ENCODE data around the gene NCKAP5. TPM values are rescaled to one million over a fixed set of nuclear protein-coding genes. Genes with fewer than 3 reads are reported as not detected.

The NCKAP5 gene
- total and polyA plus RNA-seq, 11 donors = 0.51 to 10.5 (median 5.2) TPM

DNA sequence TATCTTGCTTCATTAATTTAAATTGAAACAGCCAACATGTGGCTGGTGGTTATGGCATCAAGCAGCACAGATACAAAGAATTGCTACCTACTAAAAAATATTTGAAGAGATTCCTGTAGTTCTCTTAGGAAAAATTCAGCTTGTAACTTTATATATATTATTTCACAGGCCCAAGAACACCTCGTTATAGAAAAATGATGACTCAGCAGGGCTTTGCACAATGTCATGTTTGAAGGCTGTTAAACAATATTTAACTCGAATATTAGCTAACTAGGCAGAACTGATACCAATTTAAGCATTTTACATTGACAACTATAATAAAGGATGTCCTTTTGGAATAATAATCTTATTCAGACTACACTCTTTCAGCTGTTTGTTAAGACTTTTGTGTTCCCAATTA lies 795.9 kb downstream of the NCKAP5 start:
- no peak for DNase-seq
- no peak overlapping the region for H3K4me3 ChIP-seq
- no peaks in the 10 kb centered on the region for H3K27me3 ChIP-seq
- no peaks in the 10 kb centered on the region for H3K9me3 ChIP-seq
- intact Hi-C loops (cut with DNase I) = no loop called here
- no peak overlapping the region for H3K27ac ChIP-seq
- TF ChIP-seq POLR2A (IDR thresholded peaks at IDR 0.05) = no peak
- TF ChIP-seq, protein P1, sequence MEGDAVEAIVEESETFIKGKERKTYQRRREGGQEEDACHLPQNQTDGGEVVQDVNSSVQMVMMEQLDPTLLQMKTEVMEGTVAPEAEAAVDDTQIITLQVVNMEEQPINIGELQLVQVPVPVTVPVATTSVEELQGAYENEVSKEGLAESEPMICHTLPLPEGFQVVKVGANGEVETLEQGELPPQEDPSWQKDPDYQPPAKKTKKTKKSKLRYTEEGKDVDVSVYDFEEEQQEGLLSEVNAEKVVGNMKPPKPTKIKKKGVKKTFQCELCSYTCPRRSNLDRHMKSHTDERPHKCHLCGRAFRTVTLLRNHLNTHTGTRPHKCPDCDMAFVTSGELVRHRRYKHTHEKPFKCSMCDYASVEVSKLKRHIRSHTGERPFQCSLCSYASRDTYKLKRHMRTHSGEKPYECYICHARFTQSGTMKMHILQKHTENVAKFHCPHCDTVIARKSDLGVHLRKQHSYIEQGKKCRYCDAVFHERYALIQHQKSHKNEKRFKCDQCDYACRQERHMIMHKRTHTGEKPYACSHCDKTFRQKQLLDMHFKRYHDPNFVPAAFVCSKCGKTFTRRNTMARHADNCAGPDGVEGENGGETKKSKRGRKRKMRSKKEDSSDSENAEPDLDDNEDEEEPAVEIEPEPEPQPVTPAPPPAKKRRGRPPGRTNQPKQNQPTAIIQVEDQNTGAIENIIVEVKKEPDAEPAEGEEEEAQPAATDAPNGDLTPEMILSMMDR (IDR thresholded peaks at IDR 0.05) = no peak
- no peaks in the 10 kb centered on the region for H3K4me1 ChIP-seq
- WGBS, 4 donors = 73 to 90% (median 79%) methylated on average over 2 of the region's 2 CpGs
- H3K36me3 ChIP-seq = peaks cover 0 to 5% (median 0%) of the 10 kb centered on the region in 9 donors
- no peak for ATAC-seq

DNA sequence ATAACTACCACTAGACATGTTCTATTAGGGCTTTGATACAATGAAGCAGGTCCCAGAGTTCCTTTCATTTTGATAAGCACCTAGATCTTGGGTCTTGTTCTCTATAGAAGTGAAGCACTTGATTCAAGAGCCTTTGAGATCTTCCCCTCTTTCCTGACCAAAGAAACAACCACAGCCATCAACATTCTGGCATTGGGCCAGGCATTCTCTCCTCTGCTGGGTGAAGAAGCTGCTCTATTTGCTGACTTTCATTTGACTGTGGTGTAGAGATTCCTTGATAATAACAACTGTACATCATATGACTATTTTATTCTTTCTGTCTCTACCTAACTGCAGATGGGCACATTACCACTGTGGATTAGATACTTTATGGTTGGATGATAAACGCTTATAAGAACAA lies 801.7 kb downstream of the NCKAP5 start:
- no peaks in the 10 kb centered on the region for H3K27me3 ChIP-seq

DNA sequence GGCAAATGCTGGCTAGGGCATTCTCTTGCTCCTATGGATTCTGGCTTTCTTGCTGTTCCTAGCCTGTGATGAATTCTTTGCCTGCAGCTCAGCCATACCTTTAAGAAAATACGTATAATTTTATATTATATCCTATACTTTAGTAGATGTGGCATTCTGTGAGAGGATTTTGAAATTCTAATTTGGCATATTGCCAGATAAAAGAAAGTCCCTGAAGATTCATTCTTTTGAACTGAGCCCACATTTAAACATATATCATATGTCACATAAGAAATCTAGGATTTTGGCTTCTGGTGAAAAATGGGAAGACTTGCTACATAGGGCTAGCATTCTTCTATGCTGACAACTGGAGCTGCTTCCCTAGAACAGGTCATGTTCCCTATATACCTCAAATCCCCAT lies 806.8 kb downstream of the NCKAP5 start:
- peaks cover 0 to 15% (median 0%) of the 10 kb centered on the region in 12 donors for H3K9me3 ChIP-seq
- no peak overlapping the region for H3K27ac ChIP-seq
- H3K4me1 ChIP-seq = no peaks in the 10 kb centered on the region
- ATAC-seq = no peak
- TF ChIP-seq POLR2A (IDR thresholded peaks at IDR 0.05) = no peak
- TF ChIP-seq, protein P1 (IDR thresholded peaks at IDR 0.05) = no peak
- intact Hi-C loops (cut with DNase I) = no loop called here
- DNase-seq = no peak
- 88 to 94% (median 91%) methylated on average over 1 of the region's 1 CpG for WGBS, 4 donors
- no peaks in the 10 kb centered on the region for H3K36me3 ChIP-seq
- no peak overlapping the region for H3K4me3 ChIP-seq
- no peaks in the 10 kb centered on the region for H3K27me3 ChIP-seq

More for the DNA sequence above, 801.7 kb downstream of the NCKAP5 start:
- no peaks in the 10 kb centered on the region for H3K4me1 ChIP-seq
- no peak overlapping the region for H3K27ac ChIP-seq
- ATAC-seq = no peak
- intact Hi-C loops (cut with DNase I) = loop anchor here in 1 of 10 donors (5.0 kb wide), 1 partner anchor 49 kb away; no protein-coding TSS in a partner anchor
- WGBS, 4 donors = 90 to 100% (median 98%) methylated on average over 1 of the region's 1 CpG
- H3K4me3 ChIP-seq = no peak overlapping the region
- no peak for TF ChIP-seq POLR2A (IDR thresholded peaks at IDR 0.05)
- TF ChIP-seq, protein P1 (IDR thresholded peaks at IDR 0.05) = no peak
- H3K36me3 ChIP-seq = peaks cover 0 to 3% (median 0%) of the 10 kb centered on the region in 9 donors
- no peak for DNase-seq
- H3K9me3 ChIP-seq = no peaks in the 10 kb centered on the region

DNA sequence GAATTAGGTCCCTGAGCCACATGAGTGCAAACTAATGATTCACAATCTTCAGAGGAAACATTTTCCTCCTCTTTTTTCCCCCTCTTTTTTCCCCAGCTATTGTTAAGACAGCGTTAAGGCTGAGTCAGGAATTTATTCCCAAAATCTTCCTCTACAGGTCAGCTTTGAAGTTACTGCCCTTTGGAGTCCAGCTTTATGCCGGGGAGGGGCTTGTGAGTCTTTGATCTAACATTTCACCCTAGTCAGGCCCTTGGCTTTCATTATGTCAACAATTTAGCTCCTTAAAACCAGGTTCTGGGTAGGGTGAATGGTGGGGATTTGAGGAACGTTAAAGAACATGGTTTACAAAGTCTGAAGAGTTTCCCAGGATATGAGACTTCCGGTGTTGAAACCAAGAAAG lies 807.3 kb downstream of the NCKAP5 start:
- peaks cover 0 to 15% (median 0%) of the 10 kb centered on the region in 12 donors for H3K9me3 ChIP-seq
- H3K36me3 ChIP-seq = no peaks in the 10 kb centered on the region
- 82 to 88% (median 84%) methylated on average over 4 of the region's 4 CpGs for WGBS, 4 donors
- ATAC-seq = no peak
- no peaks in the 10 kb centered on the region for H3K4me1 ChIP-seq
- no peaks in the 10 kb centered on the region for H3K27me3 ChIP-seq
- intact Hi-C loops (cut with DNase I) = no loop called here
- H3K27ac ChIP-seq = no peak overlapping the region
- DNase-seq = no peak
- H3K4me3 ChIP-seq = no peak overlapping the region
- TF ChIP-seq POLR2A (IDR thresholded peaks at IDR 0.05) = no peak
- TF ChIP-seq, protein P1 (IDR thresholded peaks at IDR 0.05) = no peak
